Epithelial cell of proximal tubule (primary cell): Measurements from ENCODE around the gene HCRTR1. TPM values are rescaled to one million over a fixed set of nuclear protein-coding genes. Genes with fewer than 3 reads are reported as not detected.

Experiments
- DNase-seq: peaks from one replicate; pipeline ENCODE4 v3.0.0-alpha.2; 2011; ENCODE audit warnings: low read depth
- H3K4me3 ChIP-seq: 2 replicates; pipeline ENCODE4 v1.5.1; 2011; ENCODE audit warnings: low read depth, mild to moderate bottlenecking, low read length
- total RNA-seq: library from RNA; depleted of rRNA; stranded (reverse); fragments of >200 nt; gene quantifications from 2 replicates; pipeline ENCODE4 v1.2.3, GENCODE V29; 2015
- TF ChIP-seq, protein P1 (sequence below): conservative IDR thresholded peaks from 2 replicates; pipeline ENCODE4 v1.5.1; 2012; ENCODE audit warnings: low read depth, mild to moderate bottlenecking, low read length

The HCRTR1 gene
- total RNA-seq, 1 donor from 2014 or later: not detected

DNA sequence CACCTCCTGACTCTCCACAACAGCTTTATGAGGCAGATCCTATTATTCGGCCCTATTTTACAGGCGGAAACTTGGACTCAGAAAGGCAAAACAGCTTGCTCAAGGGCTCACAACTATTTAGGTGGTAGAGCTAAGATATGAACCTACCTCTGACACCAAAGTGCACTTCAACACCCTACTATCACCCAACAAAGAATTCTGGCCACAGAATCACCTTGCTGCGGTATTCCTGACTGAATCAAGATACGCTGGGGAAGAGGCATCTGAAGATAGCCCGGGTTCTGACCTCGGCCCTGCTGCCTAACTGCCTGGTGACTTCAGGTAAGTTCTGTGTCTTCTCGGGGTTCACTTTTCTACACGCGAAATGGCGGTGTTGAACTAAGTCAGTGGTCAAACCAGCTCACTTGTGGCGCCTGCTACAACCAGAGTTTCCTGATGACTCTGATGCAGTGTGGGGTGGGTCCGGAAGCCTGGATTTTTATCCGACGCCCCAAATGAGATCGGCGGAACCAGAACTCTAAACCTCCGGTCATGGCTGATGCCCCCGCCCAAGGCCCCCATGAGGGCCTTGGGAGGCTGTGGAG, 26.6 kb downstream of the HCRTR1 start:
- no peak for DNase-seq
- TF ChIP-seq, protein P1, sequence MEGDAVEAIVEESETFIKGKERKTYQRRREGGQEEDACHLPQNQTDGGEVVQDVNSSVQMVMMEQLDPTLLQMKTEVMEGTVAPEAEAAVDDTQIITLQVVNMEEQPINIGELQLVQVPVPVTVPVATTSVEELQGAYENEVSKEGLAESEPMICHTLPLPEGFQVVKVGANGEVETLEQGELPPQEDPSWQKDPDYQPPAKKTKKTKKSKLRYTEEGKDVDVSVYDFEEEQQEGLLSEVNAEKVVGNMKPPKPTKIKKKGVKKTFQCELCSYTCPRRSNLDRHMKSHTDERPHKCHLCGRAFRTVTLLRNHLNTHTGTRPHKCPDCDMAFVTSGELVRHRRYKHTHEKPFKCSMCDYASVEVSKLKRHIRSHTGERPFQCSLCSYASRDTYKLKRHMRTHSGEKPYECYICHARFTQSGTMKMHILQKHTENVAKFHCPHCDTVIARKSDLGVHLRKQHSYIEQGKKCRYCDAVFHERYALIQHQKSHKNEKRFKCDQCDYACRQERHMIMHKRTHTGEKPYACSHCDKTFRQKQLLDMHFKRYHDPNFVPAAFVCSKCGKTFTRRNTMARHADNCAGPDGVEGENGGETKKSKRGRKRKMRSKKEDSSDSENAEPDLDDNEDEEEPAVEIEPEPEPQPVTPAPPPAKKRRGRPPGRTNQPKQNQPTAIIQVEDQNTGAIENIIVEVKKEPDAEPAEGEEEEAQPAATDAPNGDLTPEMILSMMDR: no peak
- H3K4me3 ChIP-seq: peak overlapping the region; percentile 98

DNA sequence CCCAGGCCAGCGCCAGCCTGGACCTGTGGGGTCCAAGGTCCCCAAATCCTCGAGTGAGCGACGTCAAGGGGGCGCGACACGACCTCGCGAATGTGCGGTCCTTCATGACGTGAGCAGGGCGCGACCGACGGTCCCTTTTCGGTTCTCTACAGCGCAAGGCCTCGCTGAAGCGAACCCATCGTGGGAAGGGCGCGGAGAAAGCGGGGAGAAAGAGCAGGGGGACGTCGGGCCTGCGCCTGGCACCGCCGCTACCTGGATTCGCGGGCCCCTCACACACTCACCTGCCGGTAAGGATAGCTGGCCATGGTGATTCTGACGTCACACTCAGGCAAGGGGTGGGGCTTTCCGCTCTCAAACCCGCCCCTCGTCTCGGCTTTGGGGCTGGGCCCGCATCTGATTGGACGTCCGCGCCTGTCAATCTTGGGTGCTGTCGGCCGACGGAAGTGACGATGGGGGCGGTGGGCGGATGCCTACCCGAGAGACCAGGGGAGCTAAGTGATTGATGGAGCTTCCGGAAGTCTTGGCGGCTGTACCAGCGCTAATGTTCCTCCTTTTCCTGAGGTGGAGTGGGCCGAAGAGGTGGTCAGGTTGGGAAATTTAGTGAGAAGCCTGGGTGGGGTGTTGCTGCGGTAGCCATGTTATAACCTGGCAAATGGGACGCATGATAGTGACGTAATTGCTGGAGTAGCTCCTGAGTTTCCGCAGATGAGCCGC, 27.2 kb downstream of the HCRTR1 start, which contains the start of gene PEF1:
Gene PEF1, minus strand, starts transcription at position 317 of the 714 bp plus-strand sequence. Its CDS starts 12 bp downstream, at position 305.
- peak; percentile 83 for DNase-seq
- H3K4me3 ChIP-seq: peak within 1 kb of the TSS; percentile 98
- TF ChIP-seq, protein P1: no peak

DNA sequence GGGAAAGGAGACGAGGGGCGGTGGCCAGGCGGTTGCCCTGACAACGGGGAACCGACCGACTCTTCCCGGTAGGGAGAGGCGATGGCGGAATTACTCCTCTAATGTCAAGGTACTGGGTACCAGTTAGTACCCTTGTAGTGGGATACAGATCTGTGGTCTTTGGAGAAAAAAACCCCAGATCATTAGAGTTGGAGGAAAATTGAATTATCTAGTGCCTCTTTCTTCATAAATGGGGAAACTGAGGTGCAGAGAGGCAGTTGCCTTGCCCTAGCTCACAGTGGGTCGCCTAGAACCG, 27.7 kb downstream of the HCRTR1 start:
- TF ChIP-seq, protein P1: no peak
- no peak for DNase-seq
- H3K4me3 ChIP-seq: peak overlapping the region; percentile 98

DNA sequence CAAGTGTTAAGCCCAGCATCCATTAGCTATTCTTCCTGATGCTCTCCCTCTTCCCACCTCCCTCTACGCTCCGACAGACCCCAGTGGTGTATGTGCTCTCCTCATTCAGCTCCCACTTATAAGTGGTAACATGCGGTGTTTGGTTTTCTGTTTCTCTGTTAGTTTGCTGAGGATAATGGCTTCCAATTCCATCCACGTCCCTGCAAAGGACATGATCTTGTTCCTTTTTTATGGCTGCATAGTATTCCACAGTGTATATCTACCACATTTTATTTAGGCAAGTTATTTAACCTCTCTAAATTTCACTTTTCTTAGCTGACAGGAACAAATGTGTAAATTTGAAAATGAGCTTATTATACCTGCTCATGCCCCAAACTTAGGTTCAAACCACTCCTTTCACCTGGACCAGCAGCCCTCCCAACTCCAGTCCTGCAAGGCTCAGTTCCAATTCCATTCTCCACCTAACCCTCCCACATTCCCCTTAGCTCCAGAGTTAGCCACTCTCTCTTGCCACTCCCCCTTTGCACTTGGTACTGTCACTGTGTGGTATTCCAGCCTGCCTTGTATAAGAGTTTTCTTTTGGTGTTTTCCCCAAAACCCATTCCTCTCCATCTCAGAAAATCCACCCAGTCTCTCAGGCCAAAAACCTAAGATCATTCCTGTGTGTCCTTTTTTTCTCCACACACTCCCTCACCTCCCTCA, 28.9 kb downstream of the HCRTR1 start:
- TF ChIP-seq, protein P1: no peak

DNA sequence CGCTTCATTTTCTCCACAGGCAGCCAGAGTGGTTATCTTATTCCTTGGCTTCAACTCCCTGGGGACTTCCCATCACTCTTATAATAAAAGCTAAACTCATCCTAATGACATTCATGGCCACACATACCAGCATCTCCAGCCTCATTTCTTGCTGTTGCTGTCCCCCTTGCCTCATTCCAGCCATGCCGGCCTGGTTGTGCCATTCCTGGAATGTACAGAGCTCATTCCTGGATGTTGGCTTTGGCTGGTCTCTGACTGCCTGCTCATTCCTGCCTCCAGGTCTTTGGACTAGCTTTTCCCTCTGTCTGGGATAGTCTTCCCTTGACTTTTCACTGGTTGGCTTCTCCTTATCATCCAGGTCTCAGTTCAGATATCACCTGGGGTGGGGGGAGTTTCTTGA, 29.6 kb downstream of the HCRTR1 start:
- TF ChIP-seq, protein P1: no peak
- no peak for DNase-seq
- H3K4me3 ChIP-seq: no peak overlapping the region

More for the DNA sequence above, 28.9 kb downstream of the HCRTR1 start:
- no peak overlapping the region for H3K4me3 ChIP-seq
- DNase-seq: no peak

DNA sequence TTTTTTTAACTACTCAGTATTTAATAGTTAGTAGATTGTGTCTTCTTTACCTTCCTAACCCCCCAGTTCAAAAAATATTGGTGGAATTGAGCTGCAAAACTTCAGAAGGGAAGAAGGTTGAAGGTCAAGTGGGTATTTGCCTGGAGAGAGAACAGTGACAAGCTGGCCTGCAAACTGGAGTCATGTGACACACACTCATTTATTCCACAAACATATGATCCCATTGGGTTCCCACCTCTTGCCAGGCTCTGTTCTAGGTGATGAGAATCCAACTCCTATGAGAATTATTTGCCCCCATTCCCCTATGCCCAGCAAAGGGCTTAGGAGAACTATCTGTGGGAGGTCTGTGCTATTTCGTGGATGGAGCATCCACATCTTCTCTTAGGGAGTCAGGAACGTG, 30.7 kb downstream of the HCRTR1 start:
- DNase-seq: no peak
- no peak overlapping the region for H3K4me3 ChIP-seq
- TF ChIP-seq, protein P1: no peak
